ENCODE results near the gene CHP2.
A peak's percentile ranks its signal among the peaks of the same experiment; 100 is the strongest.
"Not testable (repeated sequence)": the region's sequence is repeated elsewhere in the genome, so short reads cannot be mapped to it uniquely, and the experiment has no call there.

CHP2 gene

GRCh38 chr16:23745263-23745662 is 9.6 kb upstream of the CHP2 start:
- no peak for DNase-seq (ENCODE audit: low spot score)

GRCh38 chr16:23748630-23749029 is 6.2 kb upstream of the CHP2 start:
- no peak for DNase-seq (ENCODE audit: low spot score)

- not testable (repeated sequence) for DNase-seq (ENCODE audit: low spot score)
These were observed 3.8 kb upstream of the CHP2 start for GRCh38 chr16:23751053-23751452.

- DNase-seq (ENCODE audit: low spot score) = no peak
These were observed 775 bp upstream of the CHP2 start for GRCh38 chr16:23753908-23754593.

GRCh38 chr16:23755484-23755809 is 621 bp downstream of the CHP2 start:
- no peak for DNase-seq (ENCODE audit: low spot score)

- no peak for DNase-seq (ENCODE audit: low spot score)
These were observed 2.3 kb downstream of the CHP2 start for GRCh38 chr16:23757116-23757515.

- DNase-seq (ENCODE audit: low spot score) = no peak
These were observed 3.3 kb downstream of the CHP2 start for GRCh38 chr16:23757937-23758619.

- no peak for DNase-seq (ENCODE audit: low spot score)
These were observed 11.1 kb downstream of the CHP2 start for GRCh38 chr16:23765933-23766332.

- no peak for DNase-seq (ENCODE audit: low spot score)
These were observed 13.8 kb downstream of the CHP2 start for GRCh38 chr16:23768581-23768980.

GRCh38 chr16:23771027-23771426 is 16.2 kb downstream of the CHP2 start:
- DNase-seq (ENCODE audit: low spot score) = no peak

GRCh38 chr16:23771642-23772041 is 16.8 kb downstream of the CHP2 start:
- DNase-seq (ENCODE audit: low spot score) = no peak

- DNase-seq (ENCODE audit: low spot score) = no peak
These were observed 18.5 kb downstream of the CHP2 start for GRCh38 chr16:23773339-23773738.

GRCh38 chr16:23781176-23781575 is 26.4 kb downstream of the CHP2 start:
- peak; percentile 83 for DNase-seq (ENCODE audit: low spot score)

- no peak for DNase-seq (ENCODE audit: low spot score)
These were observed 30.1 kb downstream of the CHP2 start for GRCh38 chr16:23784811-23785447.

- no peak for DNase-seq (ENCODE audit: low spot score)
These were observed 31.0 kb downstream of the CHP2 start for GRCh38 chr16:23785842-23786241.

GRCh38 chr16:23786964-23787561 is 32.2 kb downstream of the CHP2 start:
- DNase-seq (ENCODE audit: low spot score) = no peak

GRCh38 chr16:23788685-23789084 is 33.9 kb downstream of the CHP2 start:
- peak; percentile 40 for DNase-seq (ENCODE audit: low spot score)

GRCh38 chr16:23795378-23795777 is 40.6 kb downstream of the CHP2 start:
- no peak for DNase-seq (ENCODE audit: low spot score)

GRCh38 chr16:23796941-23797340 is 42.1 kb downstream of the CHP2 start:
- DNase-seq (ENCODE audit: low spot score) = no peak

GRCh38 chr16:23801378-23801777 is 46.6 kb downstream of the CHP2 start:
- peak; percentile 84 for DNase-seq (ENCODE audit: low spot score)

GRCh38 chr16:23802776-23803175 is 48.0 kb downstream of the CHP2 start:
- DNase-seq (ENCODE audit: low spot score) = no peak

- peak; percentile 73 for DNase-seq (ENCODE audit: low spot score)
These were observed 48.8 kb downstream of the CHP2 start for GRCh38 chr16:23803591-23804123.

- DNase-seq (ENCODE audit: low spot score) = peak; percentile 54
These were observed 52.2 kb downstream of the CHP2 start for GRCh38 chr16:23807028-23807427.

Data from pons (tissue), 1 donor.